Fibroblast of mammary gland (primary cell): ENCODE results near the gene TMEM151B.

Experiments used
- DNase-seq: peaks from one replicate; pipeline ENCODE4 v3.0.0-alpha.2; 2010; ENCODE audit warnings: low read depth
- H3K4me3 ChIP-seq: 2 replicates; pipeline ENCODE4 v1.5.1; 2011; ENCODE audit warnings: low read depth, mild to moderate bottlenecking, low read length, moderate library complexity; ENCODE audit not compliant: control insufficient read depth
- TF ChIP-seq, protein P1 (sequence below): conservative IDR thresholded peaks from 2 replicates; pipeline ENCODE4 v1.5.1; 2011; ENCODE audit warnings: low read depth, low read length, inconsistent platforms; ENCODE audit not compliant: control insufficient read depth, insufficient read depth

The TMEM151B gene

GRCh38 chr6:44254191-44255104 lies 15.8 kb upstream of the TMEM151B start:
- H3K4me3 ChIP-seq: no peak overlapping the region
- TF ChIP-seq, protein P1, sequence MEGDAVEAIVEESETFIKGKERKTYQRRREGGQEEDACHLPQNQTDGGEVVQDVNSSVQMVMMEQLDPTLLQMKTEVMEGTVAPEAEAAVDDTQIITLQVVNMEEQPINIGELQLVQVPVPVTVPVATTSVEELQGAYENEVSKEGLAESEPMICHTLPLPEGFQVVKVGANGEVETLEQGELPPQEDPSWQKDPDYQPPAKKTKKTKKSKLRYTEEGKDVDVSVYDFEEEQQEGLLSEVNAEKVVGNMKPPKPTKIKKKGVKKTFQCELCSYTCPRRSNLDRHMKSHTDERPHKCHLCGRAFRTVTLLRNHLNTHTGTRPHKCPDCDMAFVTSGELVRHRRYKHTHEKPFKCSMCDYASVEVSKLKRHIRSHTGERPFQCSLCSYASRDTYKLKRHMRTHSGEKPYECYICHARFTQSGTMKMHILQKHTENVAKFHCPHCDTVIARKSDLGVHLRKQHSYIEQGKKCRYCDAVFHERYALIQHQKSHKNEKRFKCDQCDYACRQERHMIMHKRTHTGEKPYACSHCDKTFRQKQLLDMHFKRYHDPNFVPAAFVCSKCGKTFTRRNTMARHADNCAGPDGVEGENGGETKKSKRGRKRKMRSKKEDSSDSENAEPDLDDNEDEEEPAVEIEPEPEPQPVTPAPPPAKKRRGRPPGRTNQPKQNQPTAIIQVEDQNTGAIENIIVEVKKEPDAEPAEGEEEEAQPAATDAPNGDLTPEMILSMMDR: no peak
- no peak for DNase-seq

GRCh38 chr6:44255105-44255808 lies 15.0 kb upstream of the TMEM151B start:
- TF ChIP-seq, protein P1: no peak
- no peak for DNase-seq
- H3K4me3 ChIP-seq: no peak overlapping the region

DNA sequence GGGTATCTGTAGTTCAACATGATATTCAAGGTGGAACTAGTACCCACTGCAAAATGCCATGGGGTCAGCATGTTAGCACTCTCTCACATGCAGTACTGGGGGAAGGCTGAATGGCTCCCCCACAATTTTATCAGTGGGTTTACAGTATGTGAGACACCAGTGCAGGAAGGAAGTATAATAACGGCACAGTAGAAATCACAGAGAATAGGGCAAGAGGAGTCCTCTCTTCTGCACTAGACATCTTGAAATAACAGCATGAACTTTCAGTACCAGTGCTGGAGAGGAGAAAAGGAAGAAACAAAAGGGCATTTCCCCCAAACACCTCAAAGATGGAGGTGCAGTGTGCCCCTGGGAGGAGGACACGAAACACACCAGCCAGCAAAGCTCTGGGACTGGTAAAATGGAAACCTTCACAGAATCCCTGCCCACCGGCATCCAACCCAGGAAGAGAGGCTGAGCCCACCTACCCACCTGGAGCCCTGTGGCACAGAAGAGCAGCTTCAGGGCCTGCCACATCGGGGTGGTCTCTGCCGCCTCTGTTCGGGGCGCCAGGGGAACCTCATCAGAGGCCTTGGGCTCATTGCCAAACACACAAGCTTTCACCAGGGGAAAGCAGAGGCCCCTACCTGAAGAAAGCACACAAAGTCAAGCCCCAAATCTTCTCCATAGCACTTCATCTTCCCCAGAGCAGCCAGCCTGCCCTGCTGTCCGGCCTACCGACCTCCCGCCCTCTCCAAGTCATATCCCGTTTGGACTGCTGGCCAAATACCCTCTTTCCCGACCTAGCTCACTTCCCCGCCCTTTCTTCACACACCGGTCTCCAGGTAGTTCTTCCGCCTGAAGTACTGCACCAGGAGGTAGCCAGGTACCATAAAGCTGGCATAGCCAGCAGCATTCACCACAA lies 14.1 kb upstream of the TMEM151B start:
- TF ChIP-seq, protein P1: no peak
- peak overlapping the region; percentile 82 for H3K4me3 ChIP-seq
- DNase-seq: no peak

DNA sequence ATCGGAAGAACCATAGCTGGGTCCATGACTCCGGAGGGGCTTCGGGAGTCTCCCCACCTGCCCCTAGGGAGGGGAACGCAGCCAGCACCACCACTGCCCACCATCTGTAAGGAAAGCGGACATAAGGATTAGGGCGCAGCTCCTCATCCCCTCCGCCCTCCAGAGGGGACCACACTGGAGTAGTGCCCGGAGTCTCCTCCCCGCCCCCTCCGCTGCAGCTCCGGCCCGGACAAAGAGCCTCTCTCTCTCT lies 13.6 kb upstream of the TMEM151B start:
- H3K4me3 ChIP-seq: peak overlapping the region; percentile 82
- DNase-seq: no peak
- TF ChIP-seq, protein P1: no peak

DNA sequence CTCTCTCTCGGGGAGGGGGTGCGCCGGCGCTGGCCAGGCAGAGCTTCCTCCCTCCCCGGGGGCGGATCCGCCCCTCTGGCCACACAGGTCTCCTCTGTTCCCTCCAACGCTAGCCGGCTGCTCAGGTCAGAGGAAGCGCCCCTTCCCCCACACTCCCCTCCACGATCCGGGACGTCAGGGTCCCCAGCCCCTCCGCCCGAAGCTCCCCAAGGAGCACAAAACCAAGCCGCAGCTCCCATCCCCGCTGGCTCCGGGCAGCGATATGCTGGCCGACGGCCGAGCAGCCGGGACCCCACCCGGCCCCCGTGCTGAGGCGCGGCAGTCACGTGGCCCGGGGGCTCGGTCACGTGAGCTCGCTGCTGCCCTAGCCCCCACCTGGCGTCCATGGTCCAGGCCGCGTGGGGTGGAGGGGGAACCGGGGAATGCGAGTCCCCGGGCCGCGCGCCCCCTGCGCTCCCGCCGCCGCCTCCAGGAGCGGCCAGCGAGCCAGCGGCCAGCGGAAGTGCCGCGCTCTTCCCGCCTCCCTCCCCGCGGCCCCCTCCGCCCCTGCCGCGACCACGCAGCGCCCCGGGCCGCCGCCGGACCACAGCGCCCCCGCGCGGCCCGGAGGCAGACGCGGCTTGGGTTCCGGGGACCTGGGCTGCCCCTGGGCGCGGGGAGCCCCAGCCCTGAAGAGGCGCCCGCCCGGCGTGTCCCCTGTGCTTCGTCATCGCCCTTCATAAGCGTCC lies 13.1 kb upstream of the TMEM151B start, which contains the start of gene SLC35B2:
Gene SLC35B2 (minus strand): TSS at position 504 of the 728 bp plus-strand sequence. CDS start 118 bp downstream, at position 386.
- peak; percentile 49 for DNase-seq
- H3K4me3 ChIP-seq: peak within 1 kb of the TSS; percentile 82
- TF ChIP-seq, protein P1: no peak
